IgD-negative memory B cell (primary cell): ENCODE data around the gene SPEM2. TPM values are rescaled to one million over a fixed set of nuclear protein-coding genes. Genes with fewer than 3 reads are reported as not detected.

ENCODE experiments used
- H3K27ac Mint-ChIP-seq, 3 donors: one replicate each; pipeline ENCODE4 v1.8.0; 2020 to 2022; ENCODE audit warnings: mild to moderate bottlenecking in 3 of 3, mixed read lengths in 3 of 3, moderate library complexity in 1 of 3
- H3K27me3 Mint-ChIP-seq: one replicate; pipeline ENCODE4 v1.8.0; 2021; ENCODE audit warnings: mixed read lengths
- H3K36me3 Mint-ChIP-seq: one replicate; pipeline ENCODE4 v1.8.0; 2020; ENCODE audit warnings: mild to moderate bottlenecking, mixed read lengths
- H3K4me1 Mint-ChIP-seq, 3 donors: one replicate each; pipeline ENCODE4 v1.8.0; 2020 to 2022; ENCODE audit warnings: mixed read lengths in 3 of 3, mild to moderate bottlenecking in 1 of 3
- H3K4me3 Mint-ChIP-seq, 4 donors: one replicate each; pipeline ENCODE4 v1.8.0; 2020 to 2022; ENCODE audit warnings: mild to moderate bottlenecking in 4 of 4, mixed read lengths in 4 of 4, moderate library complexity in 3 of 4
- H3K9me3 Mint-ChIP-seq, 3 donors: one replicate each; pipeline ENCODE4 v1.8.0; 2020 to 2021; ENCODE audit warnings: mixed read lengths in 3 of 3, mild to moderate bottlenecking in 1 of 3
- polyA plus RNA-seq: library from polyadenylated mRNA; unstranded; fragments of 300-500 nt; fragmentation: Illumina TruSeq; gene quantifications from one replicate; pipeline ENCODE4 v1.2.3, GENCODE V29; 2021

Gene SPEM2
- polyA plus RNA-seq, 1 donor from 2014 or later, result not detected

DNA sequence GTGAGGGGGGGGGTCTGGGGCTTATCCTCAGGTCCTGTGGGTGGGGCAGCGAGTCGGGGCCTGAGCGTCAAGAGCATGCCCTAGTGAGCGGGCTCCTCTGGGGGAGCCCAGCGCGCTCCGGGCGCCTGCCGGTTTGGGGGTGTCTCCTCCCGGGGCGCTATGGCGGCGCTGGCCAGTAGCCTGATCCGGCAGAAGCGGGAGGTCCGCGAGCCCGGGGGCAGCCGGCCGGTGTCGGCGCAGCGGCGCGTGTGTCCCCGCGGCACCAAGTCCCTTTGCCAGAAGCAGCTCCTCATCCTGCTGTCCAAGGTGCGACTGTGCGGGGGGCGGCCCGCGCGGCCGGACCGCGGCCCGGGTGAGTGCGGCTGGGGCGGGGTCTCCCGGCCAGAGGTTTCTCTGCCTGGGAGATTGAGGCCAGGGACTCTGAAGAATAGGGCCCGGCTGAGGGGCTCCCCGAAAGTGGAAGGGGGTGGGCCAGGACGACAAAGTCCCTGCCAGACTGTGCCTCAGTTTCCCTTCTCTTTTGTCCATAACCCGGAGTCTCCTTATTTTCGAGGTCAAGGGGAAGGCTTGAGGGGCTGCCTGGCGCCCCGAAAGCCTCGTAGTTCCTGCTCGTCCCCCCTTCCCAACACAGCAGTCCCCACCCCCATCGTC, 14.2 kb downstream of the SPEM2 start, which contains the start of gene FGF11:
FGF11 (plus strand) TSS at position 51 of the 651 bp plus-strand sequence; CDS start at position 160, 109 bp downstream.
- Mint-ChIP-seq H3K27ac (peak within 1 kb of the TSS in 2 of 3 donors; percentile 35 to 72), H3K9me3 (no peaks in the 10 kb centered on the region), H3K27me3 (peaks cover 47% of the 10 kb centered on the region), H3K4me3 (peak within 1 kb of the TSS; percentile 41 to 93 (median 78)), H3K36me3 (peaks cover 4% of the 10 kb centered on the region), H3K4me1 (peaks cover 21 to 30% (median 23%) of the 10 kb centered on the region in 3 donors)

DNA sequence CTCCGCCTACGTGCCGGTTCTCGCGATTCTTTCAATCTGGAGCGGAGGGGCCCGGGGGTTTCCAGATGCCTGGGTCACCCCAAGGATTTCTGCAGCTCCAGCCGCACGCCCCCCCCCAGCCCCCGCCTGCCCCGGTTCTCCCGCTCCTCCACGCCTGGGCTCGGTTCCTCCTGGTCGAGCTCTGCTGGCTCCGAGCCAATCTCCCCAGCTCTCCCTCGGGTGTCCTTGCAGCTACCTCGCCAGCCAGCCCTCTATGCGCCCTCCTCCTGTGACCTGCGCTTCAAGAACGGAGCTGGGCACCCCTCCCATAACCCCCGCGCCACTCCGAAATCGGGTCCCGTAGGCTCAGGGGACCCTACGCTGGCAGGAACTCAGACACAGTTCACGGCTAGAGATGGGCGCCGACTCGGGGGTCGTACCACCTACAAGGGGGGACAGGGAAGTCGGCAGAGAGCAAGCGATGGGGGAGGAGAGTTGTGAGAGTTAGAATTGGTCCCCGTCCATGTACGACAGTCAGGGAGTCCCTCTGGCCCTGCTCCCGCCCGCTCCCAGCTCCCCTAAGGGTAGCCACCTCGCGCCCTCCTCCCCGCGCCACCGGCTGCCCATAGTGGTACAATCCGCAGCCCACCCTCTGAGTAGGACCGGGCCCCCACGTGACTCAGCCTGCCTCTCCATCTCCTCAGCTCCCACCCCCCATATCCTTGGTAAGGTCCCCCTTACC, 14.9 kb downstream of the SPEM2 start:
- peak overlapping the region; percentile 41 to 88 (median 78) for H3K4me3 Mint-ChIP-seq
- H3K27ac Mint-ChIP-seq, result peak overlapping the region in 2 of 3 donors; percentile 35 to 67
- H3K27me3 Mint-ChIP-seq, result peaks cover 49% of the 10 kb centered on the region
- peaks cover 4% of the 10 kb centered on the region for H3K36me3 Mint-ChIP-seq
- peaks cover 18 to 27% (median 23%) of the 10 kb centered on the region in 3 donors for H3K4me1 Mint-ChIP-seq
- H3K9me3 Mint-ChIP-seq, result no peaks in the 10 kb centered on the region

DNA sequence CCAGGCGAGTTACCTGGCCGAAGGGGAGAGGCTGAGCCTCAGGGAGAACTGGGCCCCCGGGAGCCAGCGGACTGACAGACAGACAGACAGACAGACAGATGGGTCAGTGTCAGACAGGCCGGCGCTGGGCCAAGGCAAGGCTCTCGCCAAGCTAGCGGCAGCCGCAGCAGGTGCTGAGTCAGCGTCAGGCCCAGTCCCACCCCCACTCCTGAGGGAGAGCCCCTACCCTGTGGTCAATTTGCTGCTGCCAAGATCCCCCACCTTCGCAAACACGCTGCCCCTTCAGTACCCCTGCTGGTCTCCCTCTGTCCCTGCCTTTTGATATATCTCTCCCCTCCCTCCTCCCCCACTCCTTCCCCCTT, 15.4 kb downstream of the SPEM2 start:
- H3K4me1 Mint-ChIP-seq, result peaks cover 17 to 30% (median 28%) of the 10 kb centered on the region in 3 donors
- peaks cover 5% of the 10 kb centered on the region for H3K36me3 Mint-ChIP-seq
- peaks cover 0 to 2% (median 0%) of the 10 kb centered on the region in 3 donors for H3K9me3 Mint-ChIP-seq
- no peak overlapping the region for H3K27ac Mint-ChIP-seq
- peaks cover 54% of the 10 kb centered on the region for H3K27me3 Mint-ChIP-seq
- H3K4me3 Mint-ChIP-seq, result peak overlapping the region in 1 of 4 donors; percentile 41

DNA sequence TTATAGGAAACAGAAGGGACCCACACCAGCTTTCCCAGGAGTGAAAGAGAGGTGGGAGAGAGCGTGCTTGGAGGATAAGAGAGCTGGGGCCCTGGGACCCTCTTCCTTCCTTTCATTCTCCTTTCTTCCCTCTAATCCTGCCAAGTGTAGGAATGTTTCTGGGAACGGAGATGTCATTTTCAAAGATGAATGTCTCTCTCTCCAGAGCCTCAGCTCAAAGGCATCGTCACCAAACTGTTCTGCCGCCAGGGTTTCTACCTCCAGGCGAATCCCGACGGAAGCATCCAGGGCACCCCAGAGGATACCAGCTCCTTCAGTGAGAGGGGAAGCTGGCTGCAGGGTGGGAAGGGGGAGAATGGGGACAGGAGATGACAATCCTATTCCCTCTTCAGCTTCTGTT, 15.8 kb downstream of the SPEM2 start:
- Mint-ChIP-seq H3K27ac (peak overlapping the region in 1 of 3 donors; percentile 80), H3K4me1 (peaks cover 19 to 32% (median 29%) of the 10 kb centered on the region in 3 donors), H3K4me3 (peak overlapping the region in 1 of 4 donors; percentile 10), H3K9me3 (peaks cover 0 to 2% (median 0%) of the 10 kb centered on the region in 3 donors), H3K27me3 (peaks cover 57% of the 10 kb centered on the region), H3K36me3 (peaks cover 5% of the 10 kb centered on the region)

DNA sequence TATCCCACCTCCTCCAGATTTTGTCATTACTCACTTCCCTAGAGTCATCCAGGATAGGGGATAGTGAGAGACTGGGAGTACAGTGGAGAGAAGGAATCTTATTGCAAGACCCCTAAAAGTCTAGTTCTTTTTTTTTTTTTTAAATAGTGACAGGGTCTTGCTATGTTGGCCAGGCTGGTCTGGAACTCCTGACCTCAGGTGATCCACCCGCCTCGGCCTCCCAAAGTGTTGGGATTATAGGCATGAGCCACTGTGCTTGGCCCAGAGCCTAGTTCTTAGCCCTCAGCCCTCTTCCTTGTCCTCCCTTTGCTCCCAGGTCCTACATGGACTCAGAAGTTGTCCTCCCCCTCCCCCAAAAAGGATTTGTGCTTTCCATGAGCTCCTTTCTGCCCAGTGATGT, 16.7 kb downstream of the SPEM2 start:
- H3K4me1 Mint-ChIP-seq, result peaks cover 20 to 32% (median 26%) of the 10 kb centered on the region in 3 donors
- peaks cover 59% of the 10 kb centered on the region for H3K27me3 Mint-ChIP-seq
- peaks cover 0 to 2% (median 1%) of the 10 kb centered on the region in 3 donors for H3K9me3 Mint-ChIP-seq
- H3K4me3 Mint-ChIP-seq, result peak overlapping the region in 1 of 4 donors; percentile 10
- peaks cover 5% of the 10 kb centered on the region for H3K36me3 Mint-ChIP-seq
- peak overlapping the region in 1 of 3 donors; percentile 80 for H3K27ac Mint-ChIP-seq

DNA sequence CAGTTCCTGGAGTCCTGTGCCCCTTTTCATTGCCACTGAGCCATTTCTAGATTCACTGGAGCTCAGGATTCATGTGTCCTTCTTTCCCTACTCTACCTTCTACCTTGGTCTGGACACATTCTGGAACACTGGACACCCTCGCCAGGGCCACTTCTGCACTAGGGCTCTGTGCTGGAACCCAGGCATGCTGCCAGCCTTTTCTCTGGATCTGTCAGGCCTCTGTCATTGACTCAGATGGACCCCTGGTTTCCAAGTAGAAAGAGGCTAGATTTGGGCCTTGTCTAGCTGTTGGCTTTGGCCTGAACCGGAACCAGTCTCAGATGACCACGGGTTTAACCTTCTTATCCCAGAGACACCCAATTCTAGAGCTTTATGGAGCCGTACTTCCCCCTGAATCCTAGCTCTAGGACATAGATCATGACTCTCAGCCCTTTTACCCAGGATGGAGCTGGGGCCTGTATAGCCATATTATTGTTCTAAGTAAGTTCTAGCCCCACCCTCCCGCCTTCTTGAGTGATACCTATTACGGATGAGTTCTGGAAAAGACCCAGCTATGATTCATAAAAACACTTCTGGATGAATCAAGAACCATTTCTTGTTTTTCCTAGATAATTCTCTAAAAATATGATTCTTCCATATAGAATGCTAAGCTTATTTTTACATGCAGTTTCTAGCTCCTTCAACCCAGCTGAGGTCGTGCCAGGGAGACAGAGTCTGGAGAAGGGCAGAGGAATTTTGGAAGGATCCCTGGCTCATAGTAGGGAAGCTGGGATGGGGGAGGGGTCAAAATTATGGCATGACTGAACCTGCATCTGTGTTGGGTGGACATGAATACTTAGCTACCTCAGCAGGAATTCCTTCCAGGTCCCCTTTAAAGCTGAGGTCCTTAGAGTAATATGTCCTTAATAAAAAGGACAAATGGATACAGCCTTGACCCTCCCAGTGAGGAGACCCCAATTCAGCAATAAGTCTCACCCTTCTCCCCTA, 18.4 kb downstream of the SPEM2 start:
- H3K27me3 Mint-ChIP-seq, result peaks cover 60% of the 10 kb centered on the region
- peaks cover 12 to 23% (median 18%) of the 10 kb centered on the region in 3 donors for H3K4me1 Mint-ChIP-seq
- no peak overlapping the region for H3K27ac Mint-ChIP-seq
- peaks cover 4% of the 10 kb centered on the region for H3K36me3 Mint-ChIP-seq
- H3K9me3 Mint-ChIP-seq, result peaks cover 0 to 6% (median 1%) of the 10 kb centered on the region in 3 donors
- peak overlapping the region in 3 of 4 donors; percentile 5 to 72 (median 43) for H3K4me3 Mint-ChIP-seq

DNA sequence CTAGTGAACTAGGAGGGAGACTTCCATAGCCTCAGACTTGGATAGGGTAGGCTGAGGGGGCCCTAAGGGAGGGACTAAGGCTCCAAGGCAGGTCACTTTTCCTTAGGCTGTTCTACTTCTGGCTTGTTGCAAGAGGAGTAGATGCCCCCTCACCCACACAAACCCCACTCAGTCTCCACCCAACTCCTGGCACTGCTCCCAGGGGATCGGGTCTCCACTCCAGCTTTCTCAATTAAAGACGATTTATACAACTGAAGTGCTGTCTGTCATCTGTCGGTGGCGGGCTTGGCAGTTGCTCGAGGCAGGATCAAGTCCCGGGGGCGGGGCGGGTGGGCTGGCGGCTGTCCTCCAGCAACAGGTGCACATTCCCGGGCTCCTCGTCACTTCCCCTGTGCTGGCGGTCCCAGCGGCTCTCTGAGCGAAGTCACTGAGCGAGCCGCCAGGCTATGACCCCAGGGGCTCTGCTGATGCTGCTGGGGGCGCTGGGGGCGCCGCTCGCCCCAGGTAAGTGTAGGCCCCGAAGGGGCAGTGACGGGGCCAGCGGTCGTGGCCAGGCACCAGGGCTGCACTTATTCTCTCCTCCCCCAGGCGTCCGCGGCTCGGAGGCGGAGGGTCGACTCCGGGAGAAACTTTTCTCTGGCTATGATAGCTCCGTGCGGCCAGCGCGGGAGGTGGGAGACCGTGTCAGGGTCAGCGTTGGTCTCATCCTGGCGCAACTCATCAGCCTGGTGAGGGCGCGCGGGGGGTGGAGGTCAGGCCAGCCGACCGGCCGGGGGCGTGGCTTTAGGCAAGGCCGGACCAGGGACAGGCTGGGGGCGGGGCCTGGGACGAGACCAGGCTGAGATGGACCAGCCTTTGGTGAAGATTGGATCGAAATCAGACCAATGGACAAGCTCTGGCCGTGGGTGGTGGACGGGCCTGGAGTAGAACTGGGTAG, 19.5 kb downstream of the SPEM2 start, which contains the start of gene CHRNB1:
CHRNB1 (plus strand) TSS at position 380 of the 937 bp plus-strand sequence; CDS start at position 447, 67 bp downstream.
- peaks cover 59% of the 10 kb centered on the region for H3K27me3 Mint-ChIP-seq

DNA sequence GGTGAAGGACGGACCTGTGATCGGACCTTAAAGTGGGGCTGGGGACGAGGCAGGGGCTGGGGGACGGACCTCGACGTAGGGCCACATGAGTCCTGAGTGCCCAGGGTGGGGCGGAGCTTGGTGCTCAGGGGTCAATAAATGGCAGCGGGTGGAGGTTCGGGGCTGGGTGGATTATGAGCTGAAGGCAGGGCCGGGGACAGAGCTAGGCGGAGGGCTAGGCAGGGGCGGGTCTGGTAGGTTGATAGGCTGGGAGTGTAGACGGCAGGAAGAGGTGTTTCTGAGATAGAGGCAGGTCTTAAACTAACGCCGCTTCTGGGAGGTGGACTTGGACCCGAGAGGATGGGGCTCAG, 20.2 kb downstream of the SPEM2 start:
- peaks cover 0 to 6% (median 1%) of the 10 kb centered on the region in 3 donors for H3K9me3 Mint-ChIP-seq
- peaks cover 53% of the 10 kb centered on the region for H3K27me3 Mint-ChIP-seq
- peaks cover 4% of the 10 kb centered on the region for H3K36me3 Mint-ChIP-seq
- peak overlapping the region; percentile 58 to 85 (median 76) for H3K4me3 Mint-ChIP-seq
- H3K27ac Mint-ChIP-seq, result peak overlapping the region; percentile 12 to 95 (median 71)
- peaks cover 7 to 14% (median 9%) of the 10 kb centered on the region in 3 donors for H3K4me1 Mint-ChIP-seq

More for the DNA sequence above, 19.5 kb downstream of the SPEM2 start, which contains the start of gene CHRNB1:
- Mint-ChIP-seq H3K9me3 (peaks cover 0 to 6% (median 1%) of the 10 kb centered on the region in 3 donors), H3K36me3 (peaks cover 4% of the 10 kb centered on the region), H3K27ac (peak within 1 kb of the TSS; percentile 12 to 95 (median 71)), H3K4me1 (peaks cover 9 to 18% (median 13%) of the 10 kb centered on the region in 3 donors), H3K4me3 (peak within 1 kb of the TSS; percentile 58 to 85 (median 76))

DNA sequence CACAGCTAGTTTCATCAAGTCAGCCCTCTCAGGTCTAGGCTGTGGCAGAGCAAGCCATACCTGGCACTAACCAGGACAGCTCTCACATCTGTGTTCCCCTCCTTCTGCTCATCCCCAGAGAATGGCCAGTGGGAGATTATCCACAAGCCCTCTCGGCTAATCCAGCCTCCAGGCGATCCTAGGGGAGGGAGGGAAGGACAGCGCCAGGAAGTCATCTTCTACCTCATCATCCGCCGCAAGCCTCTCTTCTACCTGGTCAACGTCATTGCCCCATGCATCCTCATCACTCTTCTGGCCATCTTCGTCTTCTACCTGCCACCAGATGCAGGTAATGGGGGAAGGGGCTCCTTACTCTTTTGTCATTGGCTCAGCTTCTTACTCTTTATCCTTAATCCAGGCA, 23.0 kb downstream of the SPEM2 start:
- Mint-ChIP-seq H3K4me3 (no peak overlapping the region), H3K27ac (peak overlapping the region in 1 of 3 donors; percentile 11), H3K27me3 (peaks cover 34% of the 10 kb centered on the region), H3K9me3 (peaks cover 0 to 6% (median 1%) of the 10 kb centered on the region in 3 donors), H3K36me3 (peaks cover 4% of the 10 kb centered on the region), H3K4me1 (peaks cover 7 to 14% (median 9%) of the 10 kb centered on the region in 3 donors)

DNA sequence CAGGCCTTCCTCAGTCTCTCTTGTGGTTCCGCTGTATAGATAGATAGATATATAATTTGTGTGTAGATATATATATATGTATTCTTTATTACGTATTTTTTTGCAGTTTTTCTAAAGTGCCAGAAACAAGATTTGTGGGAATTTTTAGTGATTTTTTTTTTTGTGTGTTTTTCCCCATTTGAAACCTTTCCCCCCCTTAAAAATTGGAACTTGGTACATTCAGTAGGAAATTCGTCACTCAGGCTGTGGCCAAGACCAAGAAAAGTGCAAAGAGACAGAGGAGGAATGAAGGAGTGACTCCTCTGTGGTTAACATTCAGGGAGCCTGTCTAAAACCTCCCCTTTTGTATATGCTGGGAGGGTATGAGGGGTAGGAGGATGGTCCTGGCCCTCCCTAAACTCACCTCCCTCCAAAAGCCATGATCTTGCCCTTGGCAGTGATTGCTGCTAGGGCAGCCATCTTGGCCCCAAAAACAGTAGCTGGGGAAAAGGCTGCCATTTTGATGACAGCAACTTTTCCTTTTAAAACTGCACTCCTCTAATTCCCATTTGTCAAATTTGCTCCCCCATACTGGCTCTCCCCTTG, 34.6 kb downstream of the SPEM2 start:
- Mint-ChIP-seq H3K9me3 (no peaks in the 10 kb centered on the region), H3K4me3 (peak overlapping the region in 1 of 4 donors; percentile 34), H3K27ac (peak overlapping the region in 1 of 3 donors; percentile 27), H3K4me1 (peaks cover 7 to 12% (median 12%) of the 10 kb centered on the region in 3 donors), H3K36me3 (no peaks in the 10 kb centered on the region), H3K27me3 (no peaks in the 10 kb centered on the region)

DNA sequence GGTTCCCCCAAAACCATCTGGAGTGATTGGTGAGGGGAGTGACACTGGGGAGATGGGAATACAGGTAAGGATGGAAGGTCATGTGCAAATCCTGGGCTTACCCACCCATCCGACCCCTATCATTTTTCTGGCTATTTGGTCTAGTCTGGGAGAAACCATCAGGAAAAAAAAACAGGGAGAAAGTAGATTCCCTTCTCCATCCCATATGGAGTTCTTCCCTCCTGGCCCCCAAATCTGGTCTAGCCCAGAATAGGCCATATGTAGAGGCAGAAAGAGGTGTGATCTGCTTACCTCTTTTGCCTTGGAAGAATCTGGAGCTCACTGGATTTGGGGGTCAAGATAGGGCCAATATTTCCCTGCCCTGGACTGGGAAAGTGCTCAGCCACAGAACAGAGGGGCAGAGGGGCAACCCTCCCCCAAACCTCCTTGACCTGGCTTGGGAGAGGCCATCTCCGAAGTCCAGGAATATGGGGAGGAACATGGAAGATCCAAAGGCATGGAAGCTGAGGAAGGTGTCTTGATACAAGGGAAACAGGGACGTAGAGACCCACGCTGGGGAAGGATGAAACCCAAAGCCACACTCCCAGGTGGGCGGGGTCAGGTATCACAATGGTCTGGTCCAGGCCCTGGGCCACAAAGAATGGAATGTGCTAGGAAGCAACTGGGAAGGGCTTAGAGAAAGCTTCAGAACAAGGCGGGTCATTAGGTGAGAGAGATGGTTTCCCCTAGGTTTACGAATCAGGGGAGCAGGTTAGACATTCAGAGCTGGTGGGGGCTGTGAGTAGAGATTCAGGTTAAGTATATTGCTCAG, 35.6 kb downstream of the SPEM2 start:
- Mint-ChIP-seq H3K4me1 (peaks cover 3 to 7% (median 6%) of the 10 kb centered on the region in 3 donors), H3K36me3 (no peaks in the 10 kb centered on the region), H3K9me3 (no peaks in the 10 kb centered on the region), H3K4me3 (peak overlapping the region in 1 of 4 donors; percentile 57), H3K27ac (peak overlapping the region in 1 of 3 donors; percentile 53), H3K27me3 (no peaks in the 10 kb centered on the region)
